H1 (cell line): ENCODE measurements around the gene FCGBP. TPM values are rescaled to one million over a fixed set of nuclear protein-coding genes. Genes with fewer than 3 reads are reported as not detected.

Experiments
- CTCF ChIA-PET: fragments of 300-600 bp; sonication (Branson Sonifier 250); formaldehyde crosslinking; loops from one replicate; lab custom pipeline; 2021; ENCODE audit not compliant: partially characterized antibody; lab: Charles Lee
- POLR2A ChIA-PET: fragments of 300-600 bp; sonication (Branson Sonifier 250); formaldehyde crosslinking; loops from one replicate; lab custom pipeline; 2021; ENCODE audit warnings: inconsistent platforms; ENCODE audit not compliant: partially characterized antibody; lab: Charles Lee
- DNase-seq, 2 experiments: peaks; one replicate each; pipeline versions ENCODE4 v3.0.0 to v3.0.0-alpha.2; 2010 to 2022; ENCODE audit warnings: low spot score in 2 of 2, low read depth in 1 of 2, mixed read lengths in 1 of 2
- FAIRE-seq: peaks from 2 replicates; lab custom pipeline; 2011; peaks lifted over from hg19 to GRCh38; lab: Jason Lieb, UNC
- H2AFZ ChIP-seq: 2 replicates; pipeline ENCODE4 v1.8.1; 2012; ENCODE audit warnings: low read length, inconsistent platforms
- H2AK5ac ChIP-seq: 2 replicates; pipeline ENCODE4 v1.6.1; 2013; ENCODE audit warnings: low read depth, low read length
- H2BK120ac ChIP-seq: replicated peaks from 2 replicates; pipeline ENCODE3; 2013; ENCODE audit warnings: low read depth, low read length, inconsistent platforms
- H2BK12ac ChIP-seq: 2 replicates; pipeline ENCODE4 v1.6.1; 2013; ENCODE audit warnings: low read depth, low read length
- H2BK15ac ChIP-seq: 2 replicates; pipeline ENCODE4 v1.6.1; 2013; ENCODE audit warnings: low read length
- H2BK20ac ChIP-seq: 2 replicates; pipeline ENCODE4 v1.6.1; 2013; ENCODE audit warnings: low read length
- H2BK5ac ChIP-seq: 2 replicates; pipeline ENCODE4 v1.6.1; 2013; ENCODE audit warnings: low read depth, low read length
- H3K14ac ChIP-seq: 2 replicates; pipeline ENCODE4 v1.6.1; 2013; ENCODE audit warnings: inconsistent platforms; ENCODE audit not compliant: insufficient read length
- H3K18ac ChIP-seq: 2 replicates; pipeline ENCODE4 v1.6.1; 2013; ENCODE audit warnings: low read length; ENCODE audit errors: extremely low read depth
- H3K23ac ChIP-seq: 2 replicates; pipeline ENCODE4 v1.6.1; 2013; ENCODE audit warnings: inconsistent platforms; ENCODE audit not compliant: insufficient read length
- H3K23me2 ChIP-seq: 2 replicates; pipeline ENCODE4 v1.6.1; 2013; ENCODE audit warnings: low read depth, low read length
- H3K27ac ChIP-seq: 2 replicates; pipeline ENCODE4 v1.6.1; 2011; ENCODE audit warnings: low read depth, low read length, inconsistent platforms
- H3K27me3 ChIP-seq, 4 experiments: replicated peaks in 1 of 4; 1 replicate in 1 of 4; 2 replicates in 3 of 4; pipeline versions ENCODE4 v1.6.1 to v1.8.1; 2011 to 2013; ENCODE audit warnings: low read length in 3 of 4, mild to moderate bottlenecking in 3 of 4, inconsistent platforms in 2 of 4, mixed read lengths in 2 of 4, moderate library complexity in 1 of 4; ENCODE audit not compliant: control insufficient read depth in 3 of 4, insufficient read depth in 3 of 4; ENCODE audit errors: extremely low read depth in 1 of 4
- H3K36me3 ChIP-seq, 4 experiments: 2 replicates each; pipeline versions ENCODE4 v1.6.1 to v1.8.1; 2011 to 2013; ENCODE audit warnings: mild to moderate bottlenecking in 4 of 4, low read length in 3 of 4, moderate library complexity in 2 of 4, control low read depth in 1 of 4, inconsistent platforms in 1 of 4; ENCODE audit not compliant: insufficient read depth in 4 of 4, control insufficient read depth in 2 of 4
- H3K4ac ChIP-seq: replicated peaks from 2 replicates; pipeline ENCODE3; 2013; ENCODE audit warnings: low read length, low read depth, mixed read lengths, inconsistent platforms; ENCODE audit not compliant: insufficient read length
- H3K4me1 ChIP-seq, 4 experiments: replicated peaks in 1 of 4; 1 replicate in 1 of 4; 2 replicates in 3 of 4; pipeline versions ENCODE4 v1.6.1 to v1.8.1; 2011 to 2013; ENCODE audit warnings: low read length in 3 of 4, inconsistent platforms in 2 of 4, mixed read lengths in 1 of 4; ENCODE audit not compliant: insufficient read depth in 4 of 4, control insufficient read depth in 3 of 4
- H3K4me2 ChIP-seq, 2 experiments: 2 replicates each; pipeline versions ENCODE4 v1.6.1 to v1.8.1; 2011 to 2013; ENCODE audit warnings: low read depth in 2 of 2, low read length in 2 of 2, control low read depth in 1 of 2, inconsistent platforms in 1 of 2, mild to moderate bottlenecking in 1 of 2; ENCODE audit not compliant: insufficient read depth in 1 of 2
- H3K4me3 ChIP-seq, 4 experiments: fragments of 200-600, 300-600 bp in 1 of 4; sonication (generic), shearing (Covaris generic), sonication (Bioruptor Twin) in 1 of 4; 2 replicates each; pipeline versions ENCODE4 v1.5.1 to v1.8.1; 2011 to 2016; ENCODE audit warnings: low read length in 4 of 4, low read depth in 3 of 4, control low read depth in 2 of 4, inconsistent platforms in 2 of 4, mild to moderate bottlenecking in 2 of 4, mixed read lengths in 1 of 4, moderate library complexity in 1 of 4; ENCODE audit not compliant: insufficient read depth in 2 of 4; ENCODE audit errors: extremely low read depth in 1 of 4
- H3K56ac ChIP-seq: replicated peaks from 2 replicates; pipeline ENCODE3; 2013; ENCODE audit warnings: low read depth, mild to moderate bottlenecking, mixed read lengths, low read length, inconsistent platforms; ENCODE audit not compliant: insufficient read length
- H3K79me1 ChIP-seq: 2 replicates; pipeline ENCODE4 v1.6.1; 2013; ENCODE audit warnings: low read depth, low read length, control low read depth
- H3K79me2 ChIP-seq, 2 experiments: 2 replicates each; pipeline versions ENCODE4 v1.6.1 to v1.8.1; 2012 to 2013; ENCODE audit warnings: low read length in 2 of 2, mild to moderate bottlenecking in 2 of 2, inconsistent platforms in 1 of 2; ENCODE audit not compliant: insufficient read depth in 2 of 2, control insufficient read depth in 1 of 2
- H3K9ac ChIP-seq, 4 experiments: replicated peaks in 1 of 4; 1 replicate in 1 of 4; 2 replicates in 3 of 4; pipeline versions ENCODE4 v1.6.1 to v1.8.1; 2011 to 2013; ENCODE audit warnings: low read depth in 3 of 4, low read length in 3 of 4, control low read depth in 2 of 4, mild to moderate bottlenecking in 2 of 4, moderate library complexity in 2 of 4, inconsistent platforms in 1 of 4; ENCODE audit errors: extremely low read depth in 1 of 4
- H3K9me3 ChIP-seq, 2 experiments: 2 replicates each; pipeline versions ENCODE4 v1.6.1 to v1.8.1; 2012 to 2013; ENCODE audit warnings: mild to moderate bottlenecking in 2 of 2, moderate library complexity in 2 of 2, control low read depth in 1 of 2, inconsistent platforms in 1 of 2, low read depth in 1 of 2, low read length in 1 of 2, mixed read lengths in 1 of 2; ENCODE audit not compliant: insufficient read depth in 2 of 2
- H4K20me1 ChIP-seq, 2 experiments: replicated peaks in 1 of 2; 2 replicates each; pipeline versions ENCODE3 to v1.8.1; 2011 to 2013; ENCODE audit warnings: inconsistent platforms in 2 of 2, low read length in 2 of 2, mild to moderate bottlenecking in 1 of 2; ENCODE audit not compliant: insufficient read depth in 2 of 2, control insufficient read depth in 1 of 2
- H4K5ac ChIP-seq: 2 replicates; pipeline ENCODE4 v1.6.1; 2013; ENCODE audit warnings: low read length, low read depth, mixed read lengths, inconsistent platforms; ENCODE audit not compliant: insufficient read length
- H4K8ac ChIP-seq: 2 replicates; pipeline ENCODE4 v1.8.0; 2013; ENCODE audit warnings: mild to moderate bottlenecking, moderate library complexity, low read length, inconsistent platforms; ENCODE audit not compliant: insufficient read depth; ENCODE audit errors: extremely low read depth
- H4K91ac ChIP-seq: replicated peaks from 2 replicates; pipeline ENCODE3; 2013; ENCODE audit warnings: low read length, mixed read lengths, inconsistent platforms; ENCODE audit not compliant: insufficient read length
- BCL11A ChIP-seq, 2 experiments: IDR thresholded peaks; one replicate each; pipeline ENCODE4 v1.6.1; 2011; ENCODE audit warnings: low read depth in 2 of 2, low read length in 2 of 2, mild to moderate bottlenecking in 2 of 2
- CBX8 ChIP-seq: fragments of 300-800, 300-1000 bp; sonication (generic); IDR thresholded peaks from 2 replicates; pipeline ENCODE4 v1.7.1; 2016; ENCODE audit warnings: low read depth, low read length, borderline replicate concordance
- KDM1A ChIP-seq: fragments of 200-600, 300-600 bp; sonication (generic); IDR thresholded peaks from 2 replicates; pipeline ENCODE4 v1.7.1; 2016; ENCODE audit warnings: mild to moderate bottlenecking, low read length, borderline replicate concordance
- KDM4A ChIP-seq: IDR thresholded peaks from one replicate; pipeline ENCODE4 v1.7.1; 2012; ENCODE audit warnings: low read depth, mild to moderate bottlenecking, moderate library complexity, low read length, inconsistent platforms; ENCODE audit not compliant: severe bottlenecking
- NRF1 ChIP-seq: IDR thresholded peaks from 2 replicates; pipeline ENCODE4 v1.6.1; 2011; ENCODE audit warnings: mild to moderate bottlenecking, low read depth, low read length, improper control_type of control experiment
- POLR2AphosphoS5 ChIP-seq: IDR thresholded peaks from 2 replicates; pipeline ENCODE4 v1.6.1; 2011; ENCODE audit warnings: low read depth, low read length
- RAD21 ChIP-seq, 2 experiments: IDR thresholded peaks in 1 of 2; conservative IDR thresholded peaks in 1 of 2; 2 replicates each; pipeline ENCODE4 v1.6.1; 2011; ENCODE audit warnings: low read depth in 2 of 2, low read length in 2 of 2, improper control_type of control experiment in 1 of 2, inconsistent platforms in 1 of 2, mild to moderate bottlenecking in 1 of 2, moderate library complexity in 1 of 2
- RBBP5 ChIP-seq: IDR thresholded peaks from 2 replicates; pipeline ENCODE4 v1.7.1; 2012; ENCODE audit warnings: low read depth, mild to moderate bottlenecking, inconsistent platforms, low read length, moderate library complexity, borderline replicate concordance
- SIRT6 ChIP-seq: IDR thresholded peaks from one replicate; pipeline ENCODE4 v1.7.1; 2012; ENCODE audit warnings: low read length, inconsistent platforms
- SP1 ChIP-seq: IDR thresholded peaks from 2 replicates; pipeline ENCODE4 v1.6.1; 2011; ENCODE audit warnings: low read depth, low read length
- TBP ChIP-seq: IDR thresholded peaks from 2 replicates; pipeline ENCODE4 v1.6.1; 2011; ENCODE audit warnings: low read depth, low read length, improper control_type of control experiment
- YY1 ChIP-seq: IDR thresholded peaks from 2 replicates; pipeline ENCODE4 v1.6.1; 2011; ENCODE audit warnings: low read depth, mild to moderate bottlenecking, low read length
- WGBS, 2 experiments: shearing (Covaris generic) in 1 of 2; methylation state at CpG; one replicate each; pipeline versions ENCODE4 v1.1.6 to v1.1.7; 2013 to 2015; ENCODE audit warnings: low lambda C conversion rate in 2 of 2, mixed read lengths in 2 of 2, inconsistent platforms in 1 of 2, low coverage in 1 of 2, missing lambda C conversion rate in 1 of 2; ENCODE audit not compliant: insufficient replicate concordance in 2 of 2, insufficient coverage in 1 of 2, insufficient read length in 1 of 2; ENCODE audit errors: extremely low coverage in 1 of 2, missing lambda C conversion rate in 1 of 2; 5-methylcytosine and 5-hydroxymethylcytosine counted together
- polyA plus RNA-seq, 7 experiments: library from polyadenylated mRNA; depleted of rRNA in 3 of 7; stranded (reverse) in 5 of 7; unstranded in 2 of 7; fragments of >200 nt in 5 of 7; fragments of 200-250 nt in 2 of 7; gene quantifications; 1 replicate in 5 of 7; 2 replicates in 1 of 7; 4 replicates in 1 of 7; pipeline versions ENCODE4 v1.2.1 to v1.2.3, GENCODE V29; 2011 to 2013; ENCODE audit warnings: missing spikeins in 2 of 7, mixed read lengths in 2 of 7
- total RNA-seq: library from RNA; stranded (reverse); fragmentation: NEBNext Ultra II Directional; extraction: Animal tissue kit (Norgen Biotek cat#: 25700); gene quantifications from 2 replicates; pipeline ENCODE4 v1.2.1, GENCODE V29; 2021
- TF ChIP-seq, protein P1 (sequence below), 3 experiments: IDR thresholded peaks; 1 replicate in 2 of 3; 2 replicates in 1 of 3; pipeline versions ENCODE4 v1.5.1 to v1.6.1; 2011; ENCODE audit warnings: low read length in 3 of 3, mild to moderate bottlenecking in 3 of 3, inconsistent platforms in 2 of 3, low read depth in 1 of 3, moderate library complexity in 1 of 3; ENCODE audit not compliant: insufficient read depth in 1 of 3; ENCODE audit errors: control extremely low read depth in 1 of 3

FCGBP gene
- total and polyA plus RNA-seq, 2 of the 8 experiments (the other 6 are each of a cell fraction or from before 2014, with no cell fraction given) = 1.1 to 3.1 TPM

DNA sequence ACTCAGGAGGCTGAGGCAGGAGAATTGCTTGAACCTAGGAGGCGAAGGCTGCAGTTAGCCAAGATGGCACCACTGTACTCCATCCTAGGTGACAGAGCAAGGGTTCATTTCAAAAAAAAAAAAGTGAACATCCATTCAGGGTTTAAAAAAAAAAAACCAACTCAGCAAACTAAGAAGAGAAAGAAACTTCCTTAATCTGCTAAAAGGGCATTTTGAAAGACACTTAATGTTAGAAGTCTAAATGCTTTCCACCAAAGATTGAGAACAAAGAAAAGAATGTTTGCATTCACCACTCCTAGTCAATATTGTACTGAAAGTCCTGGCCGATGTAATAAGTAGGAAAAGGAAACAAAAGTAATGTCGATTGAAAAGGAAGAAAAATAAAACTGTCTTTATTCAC, 29.5 kb upstream of the FCGBP start:
- Histone ChIP-seq H3K4ac (no peak overlapping the region), H3K4me1 (peaks cover 0 to 4% (median 0%) of the 10 kb centered on the region in 4 experiments; a peak in 1 of 7 replicates), H3K18ac (no peak overlapping the region), H3K27ac (no peak overlapping the region), H4K20me1 (no peaks in the 10 kb centered on the region), H3K27me3 (no peaks in the 10 kb centered on the region), H3K9me3 (no peaks in the 10 kb centered on the region), H4K5ac (no peak overlapping the region), H2BK120ac (no peak overlapping the region), H3K36me3 (no peaks in the 10 kb centered on the region), H2AFZ (no peak overlapping the region), H3K9ac (no peak overlapping the region), H3K14ac (no peak overlapping the region), H3K79me1 (no peaks in the 10 kb centered on the region), H3K4me3 (no peak overlapping the region), H3K23me2 (no peaks in the 10 kb centered on the region), H3K4me2 (no peak overlapping the region), H2BK5ac (no peak overlapping the region), H3K56ac (no peak overlapping the region), H2BK20ac (no peak overlapping the region), H4K8ac (no peak overlapping the region), H3K79me2 (no peaks in the 10 kb centered on the region), H2BK12ac (no peak overlapping the region), H4K91ac (no peak overlapping the region), H2AK5ac (no peak overlapping the region), H3K23ac (no peak overlapping the region), H2BK15ac (no peak overlapping the region)
- ChIA-PET CTCF (no interaction called here), POLR2A (no interaction called here)
- TF ChIP-seq SIRT6 (no peak), KDM1A (no peak), POLR2AphosphoS5 (no peak), BCL11A (IDR thresholded peaks at IDR 0.05; ENCODE audit: low read depth in 2 of 2, low read length in 2 of 2) (no peak), KDM4A (no peak), RBBP5 (no peak), YY1 (no peak), CBX8 (no peak), TBP (no peak), SP1 (no peak), RAD21 (IDR thresholded peaks at IDR 0.05 in 1 of 2, conservative IDR thresholded peaks at IDR 0.05 in 1 of 2; ENCODE audit: low read depth in 2 of 2, low read length in 2 of 2) (no peak), NRF1 (no peak)
- TF ChIP-seq, protein P1, sequence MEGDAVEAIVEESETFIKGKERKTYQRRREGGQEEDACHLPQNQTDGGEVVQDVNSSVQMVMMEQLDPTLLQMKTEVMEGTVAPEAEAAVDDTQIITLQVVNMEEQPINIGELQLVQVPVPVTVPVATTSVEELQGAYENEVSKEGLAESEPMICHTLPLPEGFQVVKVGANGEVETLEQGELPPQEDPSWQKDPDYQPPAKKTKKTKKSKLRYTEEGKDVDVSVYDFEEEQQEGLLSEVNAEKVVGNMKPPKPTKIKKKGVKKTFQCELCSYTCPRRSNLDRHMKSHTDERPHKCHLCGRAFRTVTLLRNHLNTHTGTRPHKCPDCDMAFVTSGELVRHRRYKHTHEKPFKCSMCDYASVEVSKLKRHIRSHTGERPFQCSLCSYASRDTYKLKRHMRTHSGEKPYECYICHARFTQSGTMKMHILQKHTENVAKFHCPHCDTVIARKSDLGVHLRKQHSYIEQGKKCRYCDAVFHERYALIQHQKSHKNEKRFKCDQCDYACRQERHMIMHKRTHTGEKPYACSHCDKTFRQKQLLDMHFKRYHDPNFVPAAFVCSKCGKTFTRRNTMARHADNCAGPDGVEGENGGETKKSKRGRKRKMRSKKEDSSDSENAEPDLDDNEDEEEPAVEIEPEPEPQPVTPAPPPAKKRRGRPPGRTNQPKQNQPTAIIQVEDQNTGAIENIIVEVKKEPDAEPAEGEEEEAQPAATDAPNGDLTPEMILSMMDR (IDR thresholded peaks at IDR 0.05; ENCODE audit: control extremely low read depth in 1 of 3, insufficient read depth in 1 of 3, low read depth in 1 of 3, low read length in 3 of 3) = no peak
- FAIRE-seq (no peak), DNase-seq (no peak)
- WGBS, 2 experiments = 80% methylated on average over 3 of the region's 3 CpGs; no CpG with 5 or more reads in 1 of the 2 experiments
